ENCODE results near the gene FBXO40. TPM values are rescaled to one million over a fixed set of nuclear protein-coding genes. Genes with fewer than 3 reads are reported as not detected.
A peak's percentile ranks its signal among the peaks of the same experiment; 100 is the strongest.

FBXO40 gene
- total and polyA plus RNA-seq, 2 experiments from 2014 or later, result not detected

GRCh38 chr3:121552379-121552778 is 40.8 kb upstream of the FBXO40 start:
- H3K4me3 ChIP-seq, result no peak overlapping the region
- H3K9me2 ChIP-seq (replicated peaks; ENCODE audit: insufficient read depth), result no peaks in the 10 kb centered on the region
- 51% methylated on average over 4 of the region's 4 CpGs for WGBS (ENCODE audit: low lambda C conversion rate, missing lambda C conversion rate)
- no peaks in the 10 kb centered on the region for H3K9me3 ChIP-seq (ENCODE audit: low read depth)
- DNase-seq (ENCODE audit: low spot score), result no peak
- H2AFZ ChIP-seq, result no peak overlapping the region
- no peak for TF ChIP-seq EZH2phosphoT487 (IDR thresholded peaks at IDR 0.05; ENCODE audit: low read depth, severe bottlenecking, unreplicated experiment)
- no peak for TF ChIP-seq EZH2 (IDR thresholded peaks at IDR 0.05; ENCODE audit: borderline replicate concordance)
- no peak for TF ChIP-seq CTCF (IDR thresholded peaks at IDR 0.05; ENCODE audit: poor library complexity)
- H3K4me2 ChIP-seq, result peak overlapping the region; percentile 24
- no peak overlapping the region for H3K27ac ChIP-seq
- no peaks in the 10 kb centered on the region for H3K4me1 ChIP-seq (ENCODE audit: insufficient read depth)
- H4K20me1 ChIP-seq (ENCODE audit: insufficient read depth, poor library complexity, severe bottlenecking), result no peaks in the 10 kb centered on the region
- no peaks in the 10 kb centered on the region for H3K36me3 ChIP-seq (replicated peaks; ENCODE audit: insufficient read depth, low read depth)
- no peaks in the 10 kb centered on the region for H3K27me3 ChIP-seq
- no peaks in the 10 kb centered on the region for H3K79me2 ChIP-seq

GRCh38 chr3:121552797-121553196 is 40.4 kb upstream of the FBXO40 start:
- WGBS (ENCODE audit: low lambda C conversion rate, missing lambda C conversion rate), result 91% methylated on average over 3 of the region's 3 CpGs
- Histone ChIP-seq H3K4me1 (ENCODE audit: insufficient read depth) (no peaks in the 10 kb centered on the region), H4K20me1 (ENCODE audit: insufficient read depth, poor library complexity, severe bottlenecking) (no peaks in the 10 kb centered on the region), H2AFZ (no peak overlapping the region), H3K9me3 (ENCODE audit: low read depth) (no peaks in the 10 kb centered on the region), H3K79me2 (no peaks in the 10 kb centered on the region), H3K4me3 (no peak overlapping the region), H3K36me3 (replicated peaks; ENCODE audit: insufficient read depth, low read depth) (no peaks in the 10 kb centered on the region), H3K27ac (no peak overlapping the region), H3K27me3 (no peaks in the 10 kb centered on the region), H3K9me2 (replicated peaks; ENCODE audit: insufficient read depth) (no peaks in the 10 kb centered on the region), H3K4me2 (no peak overlapping the region)
- DNase-seq (ENCODE audit: low spot score), result no peak
- no peak for TF ChIP-seq EZH2phosphoT487 (IDR thresholded peaks at IDR 0.05; ENCODE audit: low read depth, severe bottlenecking, unreplicated experiment)
- no peak for TF ChIP-seq CTCF (IDR thresholded peaks at IDR 0.05; ENCODE audit: poor library complexity)
- TF ChIP-seq EZH2 (IDR thresholded peaks at IDR 0.05; ENCODE audit: borderline replicate concordance), result no peak

- H4K20me1 ChIP-seq (ENCODE audit: insufficient read depth, poor library complexity, severe bottlenecking), result no peaks in the 10 kb centered on the region
- WGBS (ENCODE audit: low lambda C conversion rate, missing lambda C conversion rate), result 93% methylated on average over 5 of the region's 5 CpGs
- no peaks in the 10 kb centered on the region for H3K4me1 ChIP-seq (ENCODE audit: insufficient read depth)
- H3K27ac ChIP-seq, result no peak overlapping the region
- no peaks in the 10 kb centered on the region for H3K36me3 ChIP-seq (replicated peaks; ENCODE audit: insufficient read depth, low read depth)
- no peak for DNase-seq (ENCODE audit: low spot score)
- H3K9me3 ChIP-seq (ENCODE audit: low read depth), result no peaks in the 10 kb centered on the region
- H3K4me3 ChIP-seq, result no peak overlapping the region
- no peak overlapping the region for H2AFZ ChIP-seq
- H3K4me2 ChIP-seq, result no peak overlapping the region
- TF ChIP-seq EZH2phosphoT487 (IDR thresholded peaks at IDR 0.05; ENCODE audit: low read depth, severe bottlenecking, unreplicated experiment), result no peak
- TF ChIP-seq CTCF (IDR thresholded peaks at IDR 0.05; ENCODE audit: poor library complexity), result no peak
- TF ChIP-seq EZH2 (IDR thresholded peaks at IDR 0.05; ENCODE audit: borderline replicate concordance), result no peak
- H3K79me2 ChIP-seq, result no peaks in the 10 kb centered on the region
- no peaks in the 10 kb centered on the region for H3K27me3 ChIP-seq
- H3K9me2 ChIP-seq (replicated peaks; ENCODE audit: insufficient read depth), result no peaks in the 10 kb centered on the region
Observed at GRCh38 chr3:121557426-121557934, 35.7 kb upstream of the FBXO40 start.

- Histone ChIP-seq H3K9me3 (ENCODE audit: low read depth) (no peaks in the 10 kb centered on the region), H3K9me2 (replicated peaks; ENCODE audit: insufficient read depth) (no peaks in the 10 kb centered on the region), H3K4me1 (ENCODE audit: insufficient read depth) (no peaks in the 10 kb centered on the region), H2AFZ (no peak overlapping the region), H3K27ac (no peak overlapping the region), H4K20me1 (ENCODE audit: insufficient read depth, poor library complexity, severe bottlenecking) (no peaks in the 10 kb centered on the region), H3K36me3 (replicated peaks; ENCODE audit: insufficient read depth, low read depth) (no peaks in the 10 kb centered on the region), H3K79me2 (no peaks in the 10 kb centered on the region), H3K27me3 (no peaks in the 10 kb centered on the region), H3K4me2 (no peak overlapping the region), H3K4me3 (no peak overlapping the region)
- no peak for TF ChIP-seq EZH2 (IDR thresholded peaks at IDR 0.05; ENCODE audit: borderline replicate concordance)
- no peak for TF ChIP-seq CTCF (IDR thresholded peaks at IDR 0.05; ENCODE audit: poor library complexity)
- TF ChIP-seq EZH2phosphoT487 (IDR thresholded peaks at IDR 0.05; ENCODE audit: low read depth, severe bottlenecking, unreplicated experiment), result no peak
- DNase-seq (ENCODE audit: low spot score), result no peak
Observed at GRCh38 chr3:121562148-121562547, 31.0 kb upstream of the FBXO40 start.

All from hepatocyte (in vitro differentiated cells).